Measurements from ENCODE around the gene VSIG10L. TPM values are rescaled to one million over a fixed set of nuclear protein-coding genes. Genes with fewer than 3 reads are reported as not detected.

Gene VSIG10L
- polyA plus RNA-seq, 1 donor = 1.3 TPM

DNA sequence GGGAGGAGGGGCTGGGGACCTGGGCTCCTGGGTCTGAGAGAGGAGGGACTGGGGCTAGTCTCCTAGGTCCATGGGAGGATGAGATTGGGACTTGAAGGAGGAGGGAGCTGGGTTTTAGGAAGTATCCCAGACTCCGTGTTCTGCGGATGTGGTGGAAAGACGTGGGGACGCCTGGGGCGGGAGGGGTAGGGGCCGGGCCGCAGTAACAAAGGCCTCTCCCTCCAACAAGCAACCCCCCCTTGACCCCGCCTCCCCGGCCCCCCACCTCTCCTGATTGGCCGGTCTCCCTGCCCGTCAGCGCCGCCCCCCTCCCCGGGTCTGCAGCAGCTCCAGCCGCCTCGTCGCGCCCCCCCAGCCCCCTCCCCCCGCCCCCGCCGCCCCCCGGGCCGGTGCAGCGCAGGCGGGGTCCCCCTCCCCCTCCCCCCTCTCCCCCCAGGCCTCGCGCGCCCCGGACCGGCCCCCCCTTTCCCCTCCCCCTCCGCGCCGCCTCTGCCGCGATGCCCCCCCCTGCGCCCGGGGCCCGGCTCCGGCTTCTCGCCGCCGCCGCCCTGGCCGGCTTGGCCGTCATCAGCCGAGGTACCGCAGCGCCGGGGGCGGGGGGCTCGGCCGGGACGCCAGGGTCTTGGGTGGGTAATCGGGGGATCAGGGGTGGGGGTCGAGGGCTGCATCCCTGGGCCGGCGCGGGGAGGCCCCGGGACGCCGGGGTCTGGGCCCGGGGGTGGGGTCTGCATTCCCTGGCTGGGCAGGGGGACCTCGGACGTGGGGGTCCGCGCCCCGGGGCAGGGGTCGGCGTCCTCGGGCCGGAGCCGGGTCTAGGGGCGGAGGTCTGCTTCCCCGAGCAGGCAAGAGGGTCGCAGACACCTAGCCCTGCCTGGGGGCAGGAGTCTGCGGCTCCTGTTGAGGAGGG is 30.3 kb downstream of the VSIG10L start, which contains the start of gene IGLON5:
TSS of gene IGLON5 (plus strand) at position 294 of the 907 bp plus-strand sequence. CDS start at position 498, 204 bp downstream.
- DNase-seq = no peak

DNA sequence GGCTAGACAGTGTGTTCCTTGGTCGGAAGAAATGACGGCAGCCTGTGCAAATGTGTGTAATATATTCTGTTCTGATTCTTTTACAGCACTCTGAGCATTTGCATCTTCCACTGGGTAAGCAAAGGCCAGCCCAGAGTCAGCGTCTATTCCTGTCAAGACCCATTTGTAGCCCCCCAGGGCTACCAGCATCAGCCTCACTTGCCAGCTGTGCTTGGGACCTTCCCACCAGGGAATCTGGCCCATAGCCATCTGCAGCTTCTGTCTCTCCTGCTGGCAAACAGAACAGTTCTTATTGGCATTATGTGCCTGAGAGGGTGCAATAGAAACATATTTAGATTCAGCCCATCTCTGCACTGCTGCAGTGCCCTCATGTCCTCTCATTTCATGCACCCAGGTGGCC is 36.5 kb downstream of the VSIG10L start:
- DNase-seq = no peak

DNA sequence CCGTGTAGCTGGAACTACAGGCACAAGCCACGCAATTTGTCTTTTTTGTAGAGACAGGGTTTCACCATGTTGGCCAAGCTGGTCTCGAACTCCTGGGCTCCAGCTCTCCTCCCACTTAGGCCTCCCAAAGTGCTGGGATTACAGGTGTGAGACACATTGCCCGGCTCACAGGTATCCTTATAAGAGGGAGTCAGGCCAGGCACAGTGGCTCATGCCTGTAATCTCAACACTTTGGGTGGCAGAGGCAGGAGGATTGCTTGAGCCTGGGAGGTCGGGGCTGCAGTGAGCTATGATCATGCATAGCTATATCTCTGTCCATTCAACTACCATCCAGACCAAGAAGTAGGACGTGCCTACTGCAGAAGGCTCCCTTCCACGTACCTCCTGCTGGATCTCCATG is 40.7 kb downstream of the VSIG10L start:
- DNase-seq = no peak

DNA sequence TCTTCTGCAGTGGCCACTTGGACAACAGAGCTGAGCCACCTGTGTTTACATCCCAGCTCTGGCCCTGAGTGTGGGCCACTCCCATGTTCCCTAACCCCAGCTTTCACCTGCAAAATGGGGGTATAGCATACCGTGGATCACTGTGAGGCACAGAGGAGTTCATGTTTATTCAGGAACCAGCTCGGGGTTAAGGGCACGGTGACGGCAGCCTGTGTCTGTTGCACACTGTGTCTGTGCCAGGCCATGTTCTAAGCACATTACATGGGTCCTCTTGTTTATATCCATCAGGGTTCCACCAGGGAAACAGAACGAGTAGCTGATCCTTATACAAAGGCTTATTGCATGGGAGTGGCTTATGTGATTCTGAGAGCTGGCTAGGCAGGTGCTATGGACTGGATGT is 44.5 kb downstream of the VSIG10L start:
- DNase-seq = no peak

GRCh38 chr19:51296336-51297093 is 45.4 kb downstream of the VSIG10L start:
- DNase-seq = no peak

DNA sequence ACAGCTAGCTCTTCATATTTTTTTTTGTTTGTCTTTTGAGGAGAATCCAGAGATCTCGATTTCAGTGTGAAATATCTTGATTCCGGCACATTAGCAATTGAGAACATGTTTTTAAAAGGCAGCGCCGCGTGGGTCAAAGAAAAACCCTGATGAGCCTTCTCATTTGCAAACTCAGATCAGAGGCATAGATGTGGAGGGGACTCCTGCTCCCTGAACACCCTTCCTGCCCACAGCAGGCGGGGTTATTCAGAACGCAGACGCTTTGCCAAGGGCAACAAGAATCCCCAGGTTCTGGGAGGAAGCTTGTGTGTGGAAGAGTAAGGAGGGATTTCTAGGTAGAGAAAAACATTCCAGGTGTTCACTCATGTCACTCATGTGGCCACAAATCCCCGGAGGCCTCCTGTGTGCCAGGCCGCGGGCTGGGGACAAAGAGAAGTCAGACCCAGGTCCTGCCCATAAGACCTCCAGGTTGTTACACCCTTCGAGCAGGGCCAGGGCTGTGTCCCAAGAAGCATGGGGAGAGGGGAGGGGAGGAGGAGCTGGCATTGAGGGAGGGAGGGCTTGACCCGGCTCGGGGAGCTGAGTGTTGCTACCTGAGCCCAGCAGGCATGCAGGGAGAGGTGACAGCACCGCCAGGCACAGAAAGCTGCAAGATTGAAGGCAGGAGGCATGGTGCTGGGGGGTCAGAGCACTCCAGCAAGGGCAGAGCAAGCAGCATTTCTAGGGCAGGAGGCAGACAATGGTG is 46.4 kb downstream of the VSIG10L start:
- DNase-seq = no peak

DNA sequence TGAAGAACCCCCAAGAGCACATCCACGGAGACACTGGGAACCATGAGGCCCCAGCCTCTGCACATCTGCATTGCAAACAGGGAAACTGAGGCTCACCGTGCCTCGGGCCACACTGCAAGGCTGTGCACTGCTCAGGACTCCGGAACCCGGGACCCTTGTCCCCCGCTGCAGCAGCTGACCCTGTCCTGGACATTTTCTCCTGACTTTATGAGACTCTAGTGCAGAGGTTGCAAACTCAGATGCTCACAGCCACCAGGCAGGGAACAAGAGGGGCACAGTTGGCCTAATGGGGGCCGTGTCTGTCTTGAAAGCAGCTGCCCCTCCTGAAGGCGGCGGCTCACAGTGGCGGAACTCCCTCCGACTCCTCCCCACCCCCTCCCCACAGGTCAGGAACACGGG is 47.0 kb downstream of the VSIG10L start:
- no peak for DNase-seq

GRCh38 chr19:51294211-51294976 is 47.5 kb downstream of the VSIG10L start:
- no peak for DNase-seq

- DNase-seq = no peak
These were observed 48.2 kb downstream of the VSIG10L start for GRCh38 chr19:51293571-51294210.

- DNase-seq = no peak
These were observed 49.0 kb downstream of the VSIG10L start for GRCh38 chr19:51292971-51293370.

DNA sequence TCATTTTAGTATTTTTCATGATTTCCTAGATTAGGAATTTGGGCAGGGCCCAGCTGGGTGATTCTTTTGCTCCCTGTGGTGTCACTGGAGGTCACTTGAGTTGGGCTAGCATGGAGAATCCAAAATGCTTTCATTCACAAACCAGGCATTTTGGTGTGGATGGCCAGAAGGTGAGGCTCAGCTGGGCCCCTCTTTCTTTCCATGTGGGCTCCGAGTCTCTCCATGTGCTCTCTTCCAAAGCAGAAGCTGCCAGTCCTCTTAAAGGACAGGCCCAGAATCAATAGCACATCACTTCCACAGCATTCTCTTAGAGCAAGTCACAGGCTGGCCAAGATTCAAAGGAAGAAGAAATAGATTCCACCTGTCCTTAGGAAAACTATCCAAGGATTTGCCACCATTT is 52.3 kb downstream of the VSIG10L start:
- no peak for DNase-seq

DNA sequence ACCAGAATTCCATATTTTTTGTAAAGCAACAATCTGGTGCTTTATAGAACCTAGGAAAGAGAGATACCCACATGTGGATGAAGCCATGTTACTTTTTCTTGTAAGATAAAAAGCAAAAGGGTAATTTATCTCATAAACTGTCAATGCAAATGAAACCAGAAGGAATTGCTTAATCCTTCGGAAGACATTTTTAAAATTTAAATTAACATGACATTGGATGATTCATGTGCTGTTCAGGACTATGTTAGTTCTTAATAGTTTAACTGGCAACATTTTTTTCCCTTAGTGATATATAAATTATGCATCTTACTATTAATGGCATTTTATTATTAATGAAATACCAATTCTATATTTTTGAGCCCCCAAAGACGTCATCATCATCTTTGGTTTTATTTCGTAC is 56.3 kb downstream of the VSIG10L start:
- DNase-seq = no peak

GRCh38 chr19:51282335-51282734 is 59.6 kb downstream of the VSIG10L start:
- no peak for DNase-seq

Other genes with a start within 250 kb of the VSIG10L start
- gene CTU1, start 233.7 kb downstream of the VSIG10L start, polyA plus RNA-seq (ENCODE audit: insufficient read length) = 4.2 TPM
- gene SIGLEC9, start 217.2 kb downstream of the VSIG10L start, polyA plus RNA-seq (ENCODE audit: insufficient read length) = 1.1 TPM
- gene SIGLEC7, start 199.8 kb downstream of the VSIG10L start, polyA plus RNA-seq (ENCODE audit: insufficient read length) = 0.76 TPM
- 4.1 TPM for gene CD33, start 117.1 kb downstream of the VSIG10L start, polyA plus RNA-seq (ENCODE audit: insufficient read length)
- not detected for gene SIGLECL1, start 91.1 kb downstream of the VSIG10L start, polyA plus RNA-seq (ENCODE audit: insufficient read length)
- 0.08 TPM for gene IGLON5, start 30.5 kb downstream of the VSIG10L start, polyA plus RNA-seq (ENCODE audit: insufficient read length)
- 50.3 TPM for gene ETFB, start 24.2 kb upstream of the VSIG10L start, polyA plus RNA-seq (ENCODE audit: insufficient read length)
- gene CLDND2, start 26.9 kb upstream of the VSIG10L start, polyA plus RNA-seq (ENCODE audit: insufficient read length) = 2.2 TPM
- 2.8 TPM for gene NKG7, start 30.5 kb upstream of the VSIG10L start, polyA plus RNA-seq (ENCODE audit: insufficient read length)
- not detected for gene LIM2, start 45.8 kb upstream of the VSIG10L start, polyA plus RNA-seq (ENCODE audit: insufficient read length)
- not detected for gene C19orf84, start 48.5 kb upstream of the VSIG10L start, polyA plus RNA-seq (ENCODE audit: insufficient read length)
- gene SIGLEC10, start 75.5 kb upstream of the VSIG10L start, polyA plus RNA-seq (ENCODE audit: insufficient read length) = 1.7 TPM
- 0.10 TPM for gene SIGLEC8, start 116.3 kb upstream of the VSIG10L start, polyA plus RNA-seq (ENCODE audit: insufficient read length)
- not detected for gene CEACAM18, start 136.4 kb upstream of the VSIG10L start, polyA plus RNA-seq (ENCODE audit: insufficient read length)
- gene SIGLEC12, start 159.7 kb upstream of the VSIG10L start, polyA plus RNA-seq (ENCODE audit: insufficient read length) = 0.22 TPM
- gene SIGLEC6, start 189.5 kb upstream of the VSIG10L start, polyA plus RNA-seq (ENCODE audit: insufficient read length) = not detected
- gene ZNF175, start 229.1 kb upstream of the VSIG10L start, polyA plus RNA-seq (ENCODE audit: insufficient read length) = 6.6 TPM

Measured in hindlimb muscle (tissue), 1 donor.